SK-N-SH (cell line): ENCODE data around the gene TULP4. TPM values are rescaled to one million over a fixed set of nuclear protein-coding genes. Genes with fewer than 3 reads are reported as not detected.

Experiments used
- CTCF ChIA-PET: fragments of 300-600, 350-600 bp; formaldehyde crosslinking; extraction: SDS; loops from one replicate; lab custom pipeline; 2021; lab: Yijun Ruan, JAX
- POLR2A ChIA-PET: fragments of 350-600 bp; sonication (Branson Sonifier 250); formaldehyde crosslinking; extraction: SDS; loops from one replicate; lab custom pipeline; 2020; ENCODE audit warnings: antibody characterized with exemption, inconsistent platforms; lab: Yijun Ruan, JAX
- DNase-seq: peaks from one replicate; pipeline ENCODE4 v3.0.0; 2012
- H2AFZ ChIP-seq: fragments of 200-600 bp; sonication (generic); 2 replicates; pipeline ENCODE4 v1.8.1; 2016; ENCODE audit warnings: antibody characterized with exemption, mild to moderate bottlenecking, low read depth
- H3F3A ChIP-seq: fragments of 200-600 bp; sonication (generic); replicated peaks from 2 replicates; pipeline ENCODE3; 2016; ENCODE audit warnings: antibody characterized with exemption, mild to moderate bottlenecking; ENCODE audit not compliant: insufficient read depth
- H3K27ac ChIP-seq, 2 experiments: fragments of 200-500 bp in 1 of 2; fragments of 200-600 bp in 1 of 2; sonication (Bioruptor generic) in 1 of 2; sonication (generic), shearing (Covaris generic) in 1 of 2; 2 replicates each; pipeline versions ENCODE4 v1.5.1 to v1.6.1; 2014 to 2016; ENCODE audit warnings: low read depth in 2 of 2, inconsistent platforms in 1 of 2, low read length in 1 of 2, mild to moderate bottlenecking in 1 of 2, mixed read lengths in 1 of 2
- H3K27me3 ChIP-seq: fragments of 200-600 bp; sonication (generic), shearing (Covaris generic); 2 replicates; pipeline ENCODE4 v1.6.1; 2016; ENCODE audit warnings: mixed run types; ENCODE audit not compliant: insufficient read depth
- H3K36me3 ChIP-seq, 2 experiments: fragments of 200-500 bp in 1 of 2; fragments of 200-600 bp in 1 of 2; sonication (Bioruptor generic) in 1 of 2; sonication (generic) in 1 of 2; replicated peaks in 1 of 2; 2 replicates each; pipeline versions ENCODE3 to v1.5.1; 2014 to 2016; ENCODE audit warnings: low read length in 1 of 2, mild to moderate bottlenecking in 1 of 2; ENCODE audit not compliant: insufficient read depth in 2 of 2, control insufficient read depth in 1 of 2
- H3K4me1 ChIP-seq, 2 experiments: fragments of 200-500 bp in 1 of 2; fragments of 200-600 bp in 1 of 2; sonication (Bioruptor generic) in 1 of 2; sonication (generic), shearing (Covaris generic) in 1 of 2; 2 replicates each; pipeline versions ENCODE4 v1.5.1 to v1.6.1; 2014 to 2016; ENCODE audit warnings: low read depth in 1 of 2, low read length in 1 of 2, mixed run types in 1 of 2; ENCODE audit not compliant: insufficient read depth in 2 of 2, control insufficient read depth in 1 of 2
- H3K4me2 ChIP-seq: fragments of 200-600 bp; sonication (generic), shearing (Covaris generic); 2 replicates; pipeline ENCODE4 v1.6.1; 2017; ENCODE audit warnings: mixed run types
- H3K4me3 ChIP-seq, 2 experiments: fragments of 200-500 bp in 1 of 2; fragments of 200-600 bp in 1 of 2; sonication (Bioruptor generic) in 1 of 2; sonication (generic), shearing (Covaris generic) in 1 of 2; 2 replicates each; pipeline versions ENCODE4 v1.5.1 to v1.8.1; 2014 to 2016; ENCODE audit warnings: low read depth in 2 of 2, inconsistent platforms in 1 of 2, low read length in 1 of 2, mild to moderate bottlenecking in 1 of 2, mixed read lengths in 1 of 2, moderate library complexity in 1 of 2
- H3K79me2 ChIP-seq: fragments of 200-600 bp; sonication (generic); 2 replicates; pipeline ENCODE4 v1.8.1; 2017; ENCODE audit warnings: mild to moderate bottlenecking; ENCODE audit not compliant: insufficient read depth
- H3K9ac ChIP-seq: fragments of 200-600 bp; sonication (generic); 2 replicates; pipeline ENCODE4 v1.6.1; 2017; ENCODE audit warnings: mixed run types
- H3K9me2 ChIP-seq: fragments of 200-600 bp; sonication (generic); 2 replicates; pipeline ENCODE4 v1.6.1; 2017; ENCODE audit warnings: mixed run types
- H3K9me3 ChIP-seq: fragments of 200-600 bp; sonication (generic); 2 replicates; pipeline ENCODE4 v1.6.1; 2017; ENCODE audit warnings: mixed run types, mild to moderate bottlenecking, moderate library complexity
- H4K20me1 ChIP-seq: fragments of 200-600 bp; sonication (generic); 2 replicates; pipeline ENCODE4 v1.6.1; 2017; ENCODE audit warnings: mild to moderate bottlenecking, mixed run types; ENCODE audit not compliant: insufficient read depth
- CHD2 ChIP-seq: fragments of 150-350 bp; IDR thresholded peaks from 2 replicates; pipeline ENCODE4 v1.6.1; 2018; ENCODE audit warnings: low read length; ENCODE audit not compliant: partially characterized antibody
- CTCF ChIP-seq: fragments of 200-600 bp; sonication (generic); IDR thresholded peaks from 2 replicates; pipeline ENCODE4 v1.6.1; 2017; ENCODE audit warnings: antibody characterized with exemption, mild to moderate bottlenecking, moderate library complexity
- EP300 ChIP-seq, 2 experiments: IDR thresholded peaks; 2 replicates each; pipeline versions ENCODE4 v1.4.0 to v1.6.1; 2012; ENCODE audit warnings: borderline replicate concordance in 1 of 2, low read depth in 1 of 2, low read length in 1 of 2
- FOSL2 ChIP-seq: IDR thresholded peaks from 2 replicates; pipeline ENCODE4 v1.4.0; 2012; ENCODE audit warnings: low read depth, mild to moderate bottlenecking, moderate library complexity, borderline replicate concordance
- FOXJ3 ChIP-seq: sonication (generic); formaldehyde crosslinking; IDR thresholded peaks from 2 replicates; pipeline ENCODE4 v1.5.1; 2020; ENCODE audit warnings: mild to moderate bottlenecking, missing genetic modification reagents
- GABPA ChIP-seq: IDR thresholded peaks from 2 replicates; pipeline ENCODE4 v1.4.0; 2012; ENCODE audit warnings: low read depth, mild to moderate bottlenecking
- GATA2 ChIP-seq: sonication (generic); formaldehyde crosslinking; IDR thresholded peaks from 2 replicates; pipeline ENCODE4 v1.5.0; 2020; ENCODE audit warnings: mild to moderate bottlenecking, missing genetic modification reagents
- IRF3 ChIP-seq: fragments of 150-350 bp; IDR thresholded peaks from 2 replicates; pipeline ENCODE4 v1.6.1; 2016; ENCODE audit warnings: mild to moderate bottlenecking, low read depth, low read length
- MAX ChIP-seq: IDR thresholded peaks from 2 replicates; pipeline ENCODE4 v1.4.0; 2012; ENCODE audit warnings: low read depth
- MXI1 ChIP-seq: IDR thresholded peaks from 2 replicates; pipeline ENCODE4 v1.6.1; 2012; ENCODE audit warnings: mild to moderate bottlenecking, low read depth, low read length, improper control_type of control experiment
- NFIC ChIP-seq: IDR thresholded peaks from 2 replicates; pipeline ENCODE4 v1.4.0; 2012; ENCODE audit warnings: borderline replicate concordance
- NRF1 ChIP-seq: IDR thresholded peaks from 2 replicates; pipeline ENCODE4 v1.6.1; 2012; ENCODE audit warnings: low read depth, mild to moderate bottlenecking, low read length
- PBX3 ChIP-seq: IDR thresholded peaks from 2 replicates; pipeline ENCODE4; 2012
- POLR2AphosphoS5 ChIP-seq: IDR thresholded peaks from 2 replicates; pipeline ENCODE4 v1.6.1; 2012; ENCODE audit warnings: low read depth, low read length
- RAD21 ChIP-seq: IDR thresholded peaks from 2 replicates; pipeline ENCODE4 v1.6.1; 2012; ENCODE audit warnings: mild to moderate bottlenecking, low read length
- RCOR1 ChIP-seq: fragments of 150-350 bp; IDR thresholded peaks from 2 replicates; pipeline ENCODE4 v1.6.1; 2017; ENCODE audit warnings: antibody characterized with exemption, low read length
- REST ChIP-seq: IDR thresholded peaks from 2 replicates; pipeline ENCODE4 v1.6.1; 2012; ENCODE audit warnings: mild to moderate bottlenecking, low read depth, low read length, moderate library complexity
- RFX5 ChIP-seq: IDR thresholded peaks from 2 replicates; pipeline ENCODE4 v1.6.1; 2012; ENCODE audit warnings: mild to moderate bottlenecking, improper control_type of control experiment, low read length
- SIN3A ChIP-seq: IDR thresholded peaks from 2 replicates; pipeline ENCODE4 v1.6.1; 2012; ENCODE audit warnings: low read depth, mild to moderate bottlenecking, low read length, moderate library complexity, borderline replicate concordance
- SMC3 ChIP-seq: IDR thresholded peaks from 2 replicates; pipeline ENCODE4 v1.6.1; 2012; ENCODE audit warnings: low read depth, low read length, improper control_type of control experiment
- TAF1 ChIP-seq: IDR thresholded peaks from 2 replicates; pipeline ENCODE4 v1.6.1; 2012; ENCODE audit warnings: low read depth, mild to moderate bottlenecking, low read length, moderate library complexity, borderline replicate concordance
- TCF12 ChIP-seq: IDR thresholded peaks from 2 replicates; pipeline ENCODE4 v1.4.0; 2012
- TEAD4 ChIP-seq: IDR thresholded peaks from 2 replicates; pipeline ENCODE4 v1.4.0; 2012; ENCODE audit warnings: mild to moderate bottlenecking, borderline replicate concordance; ENCODE audit not compliant: insufficient read depth
- USF1 ChIP-seq: IDR thresholded peaks from 2 replicates; pipeline ENCODE4 v1.4.0; 2012; ENCODE audit warnings: low read depth, borderline replicate concordance
- USF2 ChIP-seq: fragments of 150-350 bp; IDR thresholded peaks from 2 replicates; pipeline ENCODE4 v1.6.1; 2017; ENCODE audit warnings: antibody characterized with exemption, low read length, low read depth, borderline replicate concordance
- WGBS: methylation state at CpG from one replicate; pipeline ENCODE4 v1.1.6; 2017; ENCODE audit warnings: low lambda C conversion rate; 5-methylcytosine and 5-hydroxymethylcytosine counted together
- polyA plus RNA-seq, 3 experiments: library from polyadenylated mRNA; depleted of rRNA; stranded (reverse); fragments of >200 nt; gene quantifications; 2 replicates each; pipeline ENCODE4 v1.2.3, GENCODE V29; 2012

TULP4 gene
- polyA plus RNA-seq, 1 of the 3 experiments (the other 2 are of a cell fraction), result 5.9 TPM

- Histone ChIP-seq H3K4me1 (peaks cover 17 to 39% of the 10 kb centered on the region in 2 experiments), H3K4me2 (no peak overlapping the region), H3K27ac (peak overlapping the region; percentile 31 to 93; a peak in 3 of 4 replicates), H4K20me1 (0 out of 2 replicates have a peak, but pooled peaks cover 4% of the 10 kb centered on the region), H3K9me3 (no peaks in the 10 kb centered on the region), H3K4me3 (no peak overlapping the region), H3K27me3 (no peaks in the 10 kb centered on the region), H2AFZ (no peak overlapping the region), H3K9me2 (no peaks in the 10 kb centered on the region), H3K9ac (no peak overlapping the region), H3F3A (peaks cover 7% of the 10 kb centered on the region), H3K79me2 (peaks cover 23% of the 10 kb centered on the region; the same call in 1 of the 2 replicates), H3K36me3 (peaks cover 10 to 11% of the 10 kb centered on the region in 2 experiments)
- 69% methylated on average over 3 of the region's 3 CpGs for WGBS
- ChIA-PET POLR2A (no interaction called here), CTCF (interaction anchor here (1.8 kb wide), 1 partner anchor 10 kb away, joined by 5 read pairs; no protein-coding TSS in a partner anchor)
- TF ChIP-seq MXI1 (no peak), GABPA (no peak), TCF12 (peak; percentile 38; the same call in 1 of the 2 replicates), RAD21 (no peak), RCOR1 (peak; percentile 72), USF2 (no peak), GATA2 (CRISPR knock-in tag) (no peak; the same call in 1 of the 2 replicates), NRF1 (no peak), CTCF (no peak), TAF1 (no peak), TEAD4 (no peak), PBX3 (no peak), FOXJ3 (CRISPR knock-in tag) (no peak), EP300 (IDR thresholded peaks at IDR 0.05; ENCODE audit: borderline replicate concordance in 1 of 2, low read depth in 1 of 2, low read length in 1 of 2) (peak in 1 of 2 experiments; percentile 44; a peak in 1 of 4 replicates), FOSL2 (no peak), POLR2AphosphoS5 (no peak), REST (no peak), SIN3A (no peak), IRF3 (no peak), CHD2 (no peak), RFX5 (no peak), USF1 (no peak), NFIC (no peak), MAX (no peak), SMC3 (no peak)
- peak; percentile 52 for DNase-seq
These were observed 97.2 kb downstream of the TULP4 start for GRCh38 chr6:158409451-158409850.
